GM12872 (cell line): ENCODE measurements around the gene ADGRE2.

Experiments
- CTCF ChIP-seq: IDR thresholded peaks from 3 replicates; pipeline ENCODE4 v1.5.1; 2011; ENCODE audit warnings: low read depth, mild to moderate bottlenecking, low read length, moderate library complexity; ENCODE audit not compliant: insufficient read depth

ADGRE2 gene

DNA sequence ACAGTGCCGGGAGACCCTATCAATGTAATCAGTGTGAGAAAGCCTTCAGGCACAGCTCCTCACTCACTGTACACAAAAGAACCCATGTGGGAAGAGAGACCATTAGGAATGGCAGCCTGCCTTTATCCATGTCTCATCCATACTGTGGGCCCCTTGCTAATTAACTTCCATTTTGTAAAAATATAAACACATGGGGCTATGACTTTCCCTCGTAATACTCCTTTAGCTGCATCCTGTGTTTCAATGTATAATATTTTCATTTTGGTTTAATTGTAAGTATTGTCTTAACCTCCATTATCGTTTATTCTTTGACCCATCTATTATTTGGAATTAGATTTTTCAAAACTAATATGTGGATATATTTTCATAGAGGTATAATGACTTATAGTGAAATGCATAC, 59.2 kb downstream of the ADGRE2 start:
- no peak for TF ChIP-seq CTCF

DNA sequence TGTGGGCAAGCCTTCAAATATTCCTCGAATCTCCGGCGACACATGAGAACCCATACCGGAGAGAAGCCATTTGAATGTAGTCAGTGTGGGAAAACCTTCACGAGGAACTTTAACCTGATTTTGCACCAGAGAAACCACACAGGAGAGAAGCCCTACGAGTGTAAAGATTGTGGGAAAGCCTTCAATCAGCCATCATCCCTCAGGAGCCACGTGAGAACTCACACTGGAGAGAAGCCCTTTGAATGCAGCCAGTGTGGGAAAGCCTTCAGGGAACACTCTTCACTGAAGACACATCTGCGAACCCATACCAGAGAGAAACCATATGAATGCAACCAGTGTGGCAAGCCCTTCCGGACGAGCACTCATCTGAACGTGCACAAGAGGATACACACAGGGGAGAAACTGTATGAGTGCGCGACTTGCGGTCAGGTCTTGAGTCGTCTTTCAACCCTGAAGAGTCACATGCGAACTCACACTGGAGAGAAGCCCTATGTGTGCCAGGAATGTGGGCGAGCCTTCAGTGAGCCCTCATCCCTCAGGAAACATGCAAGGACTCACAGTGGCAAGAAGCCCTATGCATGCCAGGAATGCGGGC, 59.7 kb downstream of the ADGRE2 start:
- TF ChIP-seq CTCF: no peak

GRCh38 chr19:14715841-14716240, 62.5 kb downstream of the ADGRE2 start:
- TF ChIP-seq CTCF: no peak

DNA sequence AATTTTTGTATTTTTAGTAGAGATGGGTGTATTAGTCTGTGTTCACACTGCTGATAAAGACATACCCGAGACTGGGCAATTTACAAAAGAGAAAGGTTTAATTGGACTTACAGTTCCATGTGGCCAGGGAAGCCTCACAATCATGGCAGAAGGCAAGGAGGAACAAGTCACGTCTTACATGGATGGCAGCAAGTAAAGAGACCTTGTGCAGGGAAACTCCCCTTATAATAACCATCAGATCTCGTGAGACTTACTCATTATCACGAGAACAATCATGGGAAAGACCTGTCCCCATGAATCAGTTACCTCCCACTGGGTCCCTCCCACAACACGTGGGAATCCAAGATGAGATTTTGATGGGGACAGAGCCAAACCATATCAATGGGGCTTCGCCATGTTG, 73.9 kb downstream of the ADGRE2 start:
- TF ChIP-seq CTCF: no peak

- TF ChIP-seq CTCF: no peak
These were observed 74.5 kb downstream of the ADGRE2 start for GRCh38 chr19:14703833-14704232.

DNA sequence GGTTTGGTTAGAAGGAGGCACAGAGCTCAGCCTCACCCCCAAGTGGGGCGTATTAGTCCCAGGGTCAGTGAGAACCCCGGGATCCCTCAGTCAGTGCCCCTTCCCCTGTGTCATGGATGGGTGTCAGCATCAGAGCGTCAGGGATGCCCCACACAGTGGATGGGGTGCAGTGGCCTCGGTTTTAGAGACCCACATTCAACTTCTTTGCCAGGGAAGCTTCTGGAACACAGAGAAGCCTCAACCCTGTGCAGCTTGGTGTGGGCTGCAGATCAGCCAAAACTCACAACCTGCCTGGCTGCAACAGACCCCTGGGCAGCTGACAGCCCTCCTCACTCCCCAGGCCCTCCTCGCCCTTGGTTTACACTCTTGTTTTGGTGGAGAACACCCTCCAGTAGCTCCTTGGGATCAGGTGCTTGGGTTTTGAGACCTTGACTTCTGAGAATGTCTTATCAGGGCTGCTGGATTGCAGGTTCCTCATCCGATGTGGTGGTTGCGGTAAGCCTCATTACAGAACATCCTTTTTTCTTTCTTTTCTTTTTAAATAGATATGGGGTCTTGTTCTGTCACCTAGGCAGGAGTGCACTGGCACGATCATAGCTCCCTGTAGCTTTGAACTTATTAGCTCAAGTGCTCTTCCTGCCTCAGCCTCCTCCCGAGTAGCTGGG, 77.5 kb downstream of the ADGRE2 start:
- TF ChIP-seq CTCF: no peak

DNA sequence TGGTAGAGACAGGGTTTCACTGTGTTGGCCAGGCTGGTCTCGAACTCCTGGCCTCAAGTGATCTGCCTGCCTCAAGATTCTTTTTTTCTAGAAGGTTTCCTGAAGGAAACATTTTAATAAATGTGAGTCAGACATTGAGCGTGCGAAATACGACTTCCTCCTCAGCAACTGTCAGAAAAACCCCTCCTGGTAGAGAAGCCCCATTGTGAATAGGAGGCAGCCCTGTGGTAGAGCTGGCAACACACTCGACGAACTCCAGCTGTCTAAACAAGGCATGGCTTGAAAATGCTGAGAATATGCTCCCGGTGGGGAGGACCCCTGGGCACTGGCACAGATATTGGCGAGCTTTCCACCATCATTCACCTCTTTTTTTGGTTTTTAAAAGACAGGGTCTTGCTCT, 78.7 kb downstream of the ADGRE2 start:
- TF ChIP-seq CTCF: no peak
